ENCODE results near the gene A3GALT2.

A3GALT2 gene

GRCh38 chr1:33330906-33331305, 10.0 kb upstream of the A3GALT2 start:
- TF ChIP-seq, protein P1, sequence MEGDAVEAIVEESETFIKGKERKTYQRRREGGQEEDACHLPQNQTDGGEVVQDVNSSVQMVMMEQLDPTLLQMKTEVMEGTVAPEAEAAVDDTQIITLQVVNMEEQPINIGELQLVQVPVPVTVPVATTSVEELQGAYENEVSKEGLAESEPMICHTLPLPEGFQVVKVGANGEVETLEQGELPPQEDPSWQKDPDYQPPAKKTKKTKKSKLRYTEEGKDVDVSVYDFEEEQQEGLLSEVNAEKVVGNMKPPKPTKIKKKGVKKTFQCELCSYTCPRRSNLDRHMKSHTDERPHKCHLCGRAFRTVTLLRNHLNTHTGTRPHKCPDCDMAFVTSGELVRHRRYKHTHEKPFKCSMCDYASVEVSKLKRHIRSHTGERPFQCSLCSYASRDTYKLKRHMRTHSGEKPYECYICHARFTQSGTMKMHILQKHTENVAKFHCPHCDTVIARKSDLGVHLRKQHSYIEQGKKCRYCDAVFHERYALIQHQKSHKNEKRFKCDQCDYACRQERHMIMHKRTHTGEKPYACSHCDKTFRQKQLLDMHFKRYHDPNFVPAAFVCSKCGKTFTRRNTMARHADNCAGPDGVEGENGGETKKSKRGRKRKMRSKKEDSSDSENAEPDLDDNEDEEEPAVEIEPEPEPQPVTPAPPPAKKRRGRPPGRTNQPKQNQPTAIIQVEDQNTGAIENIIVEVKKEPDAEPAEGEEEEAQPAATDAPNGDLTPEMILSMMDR (IDR thresholded peaks at IDR 0.05; ENCODE audit: low read depth, low read length, missing control alignments): no peak
- DNase-seq (ENCODE audit: low read depth): no peak
- no peak overlapping the region for H3K4me3 ChIP-seq (ENCODE audit: low read depth, low read length)

- DNase-seq (ENCODE audit: low read depth): no peak
- H3K4me3 ChIP-seq (ENCODE audit: low read depth, low read length): no peak overlapping the region
- TF ChIP-seq, protein P1 (IDR thresholded peaks at IDR 0.05; ENCODE audit: low read depth, low read length, missing control alignments): no peak
Measured at GRCh38 chr1:33330361-33330890, 9.5 kb upstream of the A3GALT2 start.

GRCh38 chr1:33329600-33330305, 8.9 kb upstream of the A3GALT2 start:
- TF ChIP-seq, protein P1 (IDR thresholded peaks at IDR 0.05; ENCODE audit: low read depth, low read length, missing control alignments): no peak
- H3K4me3 ChIP-seq (ENCODE audit: low read depth, low read length): no peak overlapping the region
- no peak for DNase-seq (ENCODE audit: low read depth)

DNA sequence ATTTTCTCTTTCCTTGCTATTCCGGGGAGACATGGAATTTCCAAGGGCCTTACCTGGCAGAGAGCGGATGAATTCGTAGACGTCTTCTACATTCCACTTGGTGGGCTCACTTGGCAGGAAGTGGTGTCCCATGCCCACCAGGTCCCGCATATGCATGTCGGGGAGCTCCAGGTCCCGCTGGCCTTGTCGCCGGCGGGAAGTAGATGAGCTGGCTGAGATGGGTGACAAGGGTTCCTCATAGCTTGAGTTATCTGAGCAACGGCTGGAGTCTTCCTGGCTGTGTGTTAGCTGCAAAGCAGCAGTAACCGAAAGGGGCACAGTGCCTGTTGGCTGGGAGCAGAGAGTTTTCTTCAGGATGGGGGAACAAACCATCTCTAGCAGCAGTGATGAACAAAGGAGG, 7.9 kb upstream of the A3GALT2 start:
- no peak overlapping the region for H3K4me3 ChIP-seq (ENCODE audit: low read depth, low read length)
- no peak for DNase-seq (ENCODE audit: low read depth)
- TF ChIP-seq, protein P1 (IDR thresholded peaks at IDR 0.05; ENCODE audit: low read depth, low read length, missing control alignments): no peak

GRCh38 chr1:33327587-33328325, 6.9 kb upstream of the A3GALT2 start:
- TF ChIP-seq, protein P1 (IDR thresholded peaks at IDR 0.05; ENCODE audit: low read depth, low read length, missing control alignments): no peak
- H3K4me3 ChIP-seq (ENCODE audit: low read depth, low read length): no peak overlapping the region
- DNase-seq (ENCODE audit: low read depth): no peak

DNA sequence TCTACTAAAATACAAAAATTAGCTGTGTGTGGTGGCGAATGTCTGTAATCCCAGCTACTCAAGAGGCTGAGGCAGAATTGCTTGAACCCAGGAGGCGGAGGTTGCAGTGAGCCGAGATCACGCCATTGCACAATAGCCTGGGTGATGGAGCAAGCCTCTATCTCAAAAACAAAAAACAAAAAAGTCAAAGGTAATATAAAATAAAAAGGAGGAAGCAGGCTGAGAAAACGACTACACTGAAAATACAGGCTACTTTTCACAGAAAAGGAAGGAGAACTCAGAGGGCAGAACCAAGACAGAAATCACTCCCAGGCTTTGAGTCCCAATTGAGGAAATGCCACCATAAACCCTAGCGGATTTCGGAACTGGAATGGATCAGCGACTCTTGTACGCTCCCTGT, 5.9 kb upstream of the A3GALT2 start:
- no peak for DNase-seq (ENCODE audit: low read depth)
- TF ChIP-seq, protein P1 (IDR thresholded peaks at IDR 0.05; ENCODE audit: low read depth, low read length, missing control alignments): no peak
- H3K4me3 ChIP-seq (ENCODE audit: low read depth, low read length): no peak overlapping the region
